WTC11 (cell line): ENCODE results near the gene CAMKMT.

ENCODE experiments used
- ATF1 ChIP-seq: sonication (generic); formaldehyde crosslinking; IDR thresholded peaks from 2 replicates; pipeline ENCODE4 v1.8.1; 2023; ENCODE audit warnings: mild to moderate bottlenecking, moderate library complexity, missing genetic modification reagents
- CREB1 ChIP-seq: sonication (generic); formaldehyde crosslinking; IDR thresholded peaks from 2 replicates; pipeline ENCODE4 v1.8.0; 2023; ENCODE audit warnings: mild to moderate bottlenecking, missing genetic modification reagents
- ESRRA ChIP-seq: sonication (generic); formaldehyde crosslinking; IDR thresholded peaks from 2 replicates; pipeline ENCODE4 v1.8.1; 2022; ENCODE audit warnings: mild to moderate bottlenecking, missing genetic modification reagents, borderline replicate concordance
- GABPB1 ChIP-seq: sonication (generic); formaldehyde crosslinking; IDR thresholded peaks from 2 replicates; pipeline ENCODE4 v1.8.1; 2023; ENCODE audit warnings: mild to moderate bottlenecking, missing genetic modification reagents
- JAZF1 ChIP-seq: fragments of 250-450 bp; sonication (Bioruptor Pico); IDR thresholded peaks from 2 replicates; pipeline ENCODE4 v1.9.0; 2021; ENCODE audit warnings: moderate library complexity, mild to moderate bottlenecking, inconsistent platforms
- KAT7 ChIP-seq: sonication (generic); formaldehyde crosslinking; IDR thresholded peaks from 2 replicates; pipeline ENCODE4 v1.8.1; 2023; ENCODE audit warnings: missing genetic modification reagents, mild to moderate bottlenecking, borderline replicate concordance
- ZNF317 ChIP-seq: sonication (generic); formaldehyde crosslinking; IDR thresholded peaks from 2 replicates; pipeline ENCODE4 v1.8.1; 2023; ENCODE audit warnings: low read depth, mild to moderate bottlenecking, moderate library complexity, missing genetic modification reagents, borderline replicate concordance
- ZNF423 ChIP-seq: fragments of 250-450 bp; sonication (Bioruptor Pico); IDR thresholded peaks from 2 replicates; pipeline ENCODE4 v2.1.2; 2022; ENCODE audit warnings: mild to moderate bottlenecking, moderate library complexity
- TF ChIP-seq, protein P1 (sequence below): fragments of 200-600 bp; IDR thresholded peaks from 2 replicates; pipeline ENCODE4 v1.8.0; 2022; ENCODE audit warnings: antibody characterized with exemption
- TF ChIP-seq, protein P2 (sequence below): sonication (generic); formaldehyde crosslinking; IDR thresholded peaks from 2 replicates; pipeline ENCODE4 v1.8.1; 2023; ENCODE audit warnings: mild to moderate bottlenecking, missing genetic modification reagents, moderate library complexity
- TF ChIP-seq, protein P3 (sequence below): sonication (generic); formaldehyde crosslinking; IDR thresholded peaks from 2 replicates; pipeline ENCODE4 v1.8.1; 2023; ENCODE audit warnings: mild to moderate bottlenecking, missing genetic modification reagents
- TF ChIP-seq, protein P4 (sequence below): sonication (generic); formaldehyde crosslinking; IDR thresholded peaks from 2 replicates; pipeline ENCODE4 v1.8.1; 2022; ENCODE audit warnings: mild to moderate bottlenecking, missing genetic modification reagents, moderate library complexity, borderline replicate concordance
- TF ChIP-seq, protein P5 (sequence below): fragments of 250-450 bp; sonication (Bioruptor Pico); IDR thresholded peaks from 2 replicates; pipeline ENCODE4 v1.9.0; 2021; ENCODE audit warnings: mild to moderate bottlenecking, borderline replicate concordance
- TF ChIP-seq, protein P6 (sequence below): sonication (generic); formaldehyde crosslinking; IDR thresholded peaks from 2 replicates; pipeline ENCODE4 v1.8.0; 2022; ENCODE audit warnings: mild to moderate bottlenecking, missing genetic modification reagents

DNA sequence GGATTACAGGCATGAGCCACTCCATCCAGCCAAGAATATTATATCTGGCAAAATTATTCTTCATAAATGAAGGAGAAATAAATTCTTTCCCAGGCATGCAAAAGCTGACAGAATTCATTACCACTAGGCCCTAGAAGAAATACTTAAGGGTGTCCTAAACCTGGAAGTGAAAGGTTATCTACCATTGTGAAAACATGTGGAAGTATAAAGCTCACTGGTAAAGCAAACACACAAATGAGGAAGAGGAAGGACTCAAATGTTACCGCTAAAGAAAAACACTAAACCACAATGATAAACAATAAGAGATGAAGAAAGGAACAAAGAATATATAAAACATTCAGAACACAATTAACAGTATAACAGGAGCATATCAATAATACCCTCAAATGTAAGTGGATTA lies 171.8 kb downstream of the CAMKMT start:
- TF ChIP-seq, protein P1, sequence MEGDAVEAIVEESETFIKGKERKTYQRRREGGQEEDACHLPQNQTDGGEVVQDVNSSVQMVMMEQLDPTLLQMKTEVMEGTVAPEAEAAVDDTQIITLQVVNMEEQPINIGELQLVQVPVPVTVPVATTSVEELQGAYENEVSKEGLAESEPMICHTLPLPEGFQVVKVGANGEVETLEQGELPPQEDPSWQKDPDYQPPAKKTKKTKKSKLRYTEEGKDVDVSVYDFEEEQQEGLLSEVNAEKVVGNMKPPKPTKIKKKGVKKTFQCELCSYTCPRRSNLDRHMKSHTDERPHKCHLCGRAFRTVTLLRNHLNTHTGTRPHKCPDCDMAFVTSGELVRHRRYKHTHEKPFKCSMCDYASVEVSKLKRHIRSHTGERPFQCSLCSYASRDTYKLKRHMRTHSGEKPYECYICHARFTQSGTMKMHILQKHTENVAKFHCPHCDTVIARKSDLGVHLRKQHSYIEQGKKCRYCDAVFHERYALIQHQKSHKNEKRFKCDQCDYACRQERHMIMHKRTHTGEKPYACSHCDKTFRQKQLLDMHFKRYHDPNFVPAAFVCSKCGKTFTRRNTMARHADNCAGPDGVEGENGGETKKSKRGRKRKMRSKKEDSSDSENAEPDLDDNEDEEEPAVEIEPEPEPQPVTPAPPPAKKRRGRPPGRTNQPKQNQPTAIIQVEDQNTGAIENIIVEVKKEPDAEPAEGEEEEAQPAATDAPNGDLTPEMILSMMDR, result no peak
- no peak for TF ChIP-seq JAZF1
- TF ChIP-seq, protein P2, sequence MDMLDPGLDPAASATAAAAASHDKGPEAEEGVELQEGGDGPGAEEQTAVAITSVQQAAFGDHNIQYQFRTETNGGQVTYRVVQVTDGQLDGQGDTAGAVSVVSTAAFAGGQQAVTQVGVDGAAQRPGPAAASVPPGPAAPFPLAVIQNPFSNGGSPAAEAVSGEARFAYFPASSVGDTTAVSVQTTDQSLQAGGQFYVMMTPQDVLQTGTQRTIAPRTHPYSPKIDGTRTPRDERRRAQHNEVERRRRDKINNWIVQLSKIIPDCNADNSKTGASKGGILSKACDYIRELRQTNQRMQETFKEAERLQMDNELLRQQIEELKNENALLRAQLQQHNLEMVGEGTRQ (CRISPR knock-in tag), result no peak
- no peak for TF ChIP-seq ZNF317 (CRISPR knock-in tag)
- no peak for TF ChIP-seq ZNF423 (CRISPR knock-in tag)
- no peak for TF ChIP-seq KAT7 (CRISPR knock-in tag)
- TF ChIP-seq GABPB1 (CRISPR knock-in tag), result no peak
- TF ChIP-seq ESRRA (CRISPR knock-in tag), result no peak
- no peak for TF ChIP-seq CREB1 (CRISPR knock-in tag)
- TF ChIP-seq, protein P3, sequence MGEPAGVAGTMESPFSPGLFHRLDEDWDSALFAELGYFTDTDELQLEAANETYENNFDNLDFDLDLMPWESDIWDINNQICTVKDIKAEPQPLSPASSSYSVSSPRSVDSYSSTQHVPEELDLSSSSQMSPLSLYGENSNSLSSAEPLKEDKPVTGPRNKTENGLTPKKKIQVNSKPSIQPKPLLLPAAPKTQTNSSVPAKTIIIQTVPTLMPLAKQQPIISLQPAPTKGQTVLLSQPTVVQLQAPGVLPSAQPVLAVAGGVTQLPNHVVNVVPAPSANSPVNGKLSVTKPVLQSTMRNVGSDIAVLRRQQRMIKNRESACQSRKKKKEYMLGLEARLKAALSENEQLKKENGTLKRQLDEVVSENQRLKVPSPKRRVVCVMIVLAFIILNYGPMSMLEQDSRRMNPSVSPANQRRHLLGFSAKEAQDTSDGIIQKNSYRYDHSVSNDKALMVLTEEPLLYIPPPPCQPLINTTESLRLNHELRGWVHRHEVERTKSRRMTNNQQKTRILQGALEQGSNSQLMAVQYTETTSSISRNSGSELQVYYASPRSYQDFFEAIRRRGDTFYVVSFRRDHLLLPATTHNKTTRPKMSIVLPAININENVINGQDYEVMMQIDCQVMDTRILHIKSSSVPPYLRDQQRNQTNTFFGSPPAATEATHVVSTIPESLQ, result no peak
- TF ChIP-seq, protein P4, sequence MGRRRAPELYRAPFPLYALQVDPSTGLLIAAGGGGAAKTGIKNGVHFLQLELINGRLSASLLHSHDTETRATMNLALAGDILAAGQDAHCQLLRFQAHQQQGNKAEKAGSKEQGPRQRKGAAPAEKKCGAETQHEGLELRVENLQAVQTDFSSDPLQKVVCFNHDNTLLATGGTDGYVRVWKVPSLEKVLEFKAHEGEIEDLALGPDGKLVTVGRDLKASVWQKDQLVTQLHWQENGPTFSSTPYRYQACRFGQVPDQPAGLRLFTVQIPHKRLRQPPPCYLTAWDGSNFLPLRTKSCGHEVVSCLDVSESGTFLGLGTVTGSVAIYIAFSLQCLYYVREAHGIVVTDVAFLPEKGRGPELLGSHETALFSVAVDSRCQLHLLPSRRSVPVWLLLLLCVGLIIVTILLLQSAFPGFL, result no peak
- TF ChIP-seq ATF1 (CRISPR knock-in tag), result no peak
- TF ChIP-seq, protein P5, sequence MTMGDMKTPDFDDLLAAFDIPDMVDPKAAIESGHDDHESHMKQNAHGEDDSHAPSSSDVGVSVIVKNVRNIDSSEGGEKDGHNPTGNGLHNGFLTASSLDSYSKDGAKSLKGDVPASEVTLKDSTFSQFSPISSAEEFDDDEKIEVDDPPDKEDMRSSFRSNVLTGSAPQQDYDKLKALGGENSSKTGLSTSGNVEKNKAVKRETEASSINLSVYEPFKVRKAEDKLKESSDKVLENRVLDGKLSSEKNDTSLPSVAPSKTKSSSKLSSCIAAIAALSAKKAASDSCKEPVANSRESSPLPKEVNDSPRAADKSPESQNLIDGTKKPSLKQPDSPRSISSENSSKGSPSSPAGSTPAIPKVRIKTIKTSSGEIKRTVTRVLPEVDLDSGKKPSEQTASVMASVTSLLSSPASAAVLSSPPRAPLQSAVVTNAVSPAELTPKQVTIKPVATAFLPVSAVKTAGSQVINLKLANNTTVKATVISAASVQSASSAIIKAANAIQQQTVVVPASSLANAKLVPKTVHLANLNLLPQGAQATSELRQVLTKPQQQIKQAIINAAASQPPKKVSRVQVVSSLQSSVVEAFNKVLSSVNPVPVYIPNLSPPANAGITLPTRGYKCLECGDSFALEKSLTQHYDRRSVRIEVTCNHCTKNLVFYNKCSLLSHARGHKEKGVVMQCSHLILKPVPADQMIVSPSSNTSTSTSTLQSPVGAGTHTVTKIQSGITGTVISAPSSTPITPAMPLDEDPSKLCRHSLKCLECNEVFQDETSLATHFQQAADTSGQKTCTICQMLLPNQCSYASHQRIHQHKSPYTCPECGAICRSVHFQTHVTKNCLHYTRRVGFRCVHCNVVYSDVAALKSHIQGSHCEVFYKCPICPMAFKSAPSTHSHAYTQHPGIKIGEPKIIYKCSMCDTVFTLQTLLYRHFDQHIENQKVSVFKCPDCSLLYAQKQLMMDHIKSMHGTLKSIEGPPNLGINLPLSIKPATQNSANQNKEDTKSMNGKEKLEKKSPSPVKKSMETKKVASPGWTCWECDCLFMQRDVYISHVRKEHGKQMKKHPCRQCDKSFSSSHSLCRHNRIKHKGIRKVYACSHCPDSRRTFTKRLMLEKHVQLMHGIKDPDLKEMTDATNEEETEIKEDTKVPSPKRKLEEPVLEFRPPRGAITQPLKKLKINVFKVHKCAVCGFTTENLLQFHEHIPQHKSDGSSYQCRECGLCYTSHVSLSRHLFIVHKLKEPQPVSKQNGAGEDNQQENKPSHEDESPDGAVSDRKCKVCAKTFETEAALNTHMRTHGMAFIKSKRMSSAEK (CRISPR knock-in tag), result no peak
- TF ChIP-seq, protein P6, sequence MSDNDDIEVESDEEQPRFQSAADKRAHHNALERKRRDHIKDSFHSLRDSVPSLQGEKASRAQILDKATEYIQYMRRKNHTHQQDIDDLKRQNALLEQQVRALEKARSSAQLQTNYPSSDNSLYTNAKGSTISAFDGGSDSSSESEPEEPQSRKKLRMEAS (CRISPR knock-in tag), result no peak
